HFFc6 (cell line): ENCODE data around the gene LPCAT3. TPM values are rescaled to one million over a fixed set of nuclear protein-coding genes. Genes with fewer than 3 reads are reported as not detected.

Experiments
- DNase-seq: peaks from one replicate; pipeline ENCODE4 v3.0.0-alpha.2; 2018
- H3K27ac Mint-ChIP-seq: 2 replicates; pipeline ENCODE4 v1.8.0; 2020; ENCODE audit warnings: mild to moderate bottlenecking, mixed read lengths
- H3K27me3 Mint-ChIP-seq: 2 replicates; pipeline ENCODE4 v1.8.0; 2021; ENCODE audit warnings: mild to moderate bottlenecking, moderate library complexity, mixed read lengths; ENCODE audit not compliant: insufficient read depth
- H3K36me3 Mint-ChIP-seq: 2 replicates; pipeline ENCODE4 v1.8.0; 2021; ENCODE audit warnings: low read depth, mixed read lengths
- H3K4me1 Mint-ChIP-seq: 2 replicates; pipeline ENCODE4 v1.8.0; 2020; ENCODE audit warnings: low read depth, mixed read lengths
- H3K4me3 Mint-ChIP-seq: 2 replicates; pipeline ENCODE4 v1.8.0; 2020; ENCODE audit warnings: mild to moderate bottlenecking, moderate library complexity, mixed read lengths
- H3K9me3 Mint-ChIP-seq: 2 replicates; pipeline ENCODE4 v1.8.0; 2020; ENCODE audit warnings: mild to moderate bottlenecking, mixed read lengths
- CTCF ChIP-seq: fragments of 200-600 bp; sonication (generic); IDR thresholded peaks from 2 replicates; pipeline ENCODE4 v1.5.0; 2021; ENCODE audit warnings: antibody characterized with exemption, mild to moderate bottlenecking
- total RNA-seq, 6 experiments: library from RNA; stranded (reverse); fragmentation: NEBNext Ultra II Directional; extraction: Animal tissue kit (Norgen Biotek cat#: 25700); gene quantifications; 2 replicates in 1 of 6; 3 replicates in 5 of 6; pipeline ENCODE4 v1.2.3, GENCODE V29; 2021

Gene LPCAT3
- total RNA-seq, 6 experiments from 2014 or later: 17.4 to 28.4 (median 21.6) TPM

- Mint-ChIP-seq H3K4me3 (peak overlapping the region; percentile 61; the same call in 1 of the 2 replicates), H3K36me3 (peaks cover 1% of the 10 kb centered on the region; the same call in 1 of the 2 replicates)
These were observed 57.5 kb downstream of the LPCAT3 start for GRCh38 chr12:6960593-6961277.

GRCh38 chr12:6959805-6960592 is 58.3 kb downstream of the LPCAT3 start:
- H3K9me3 Mint-ChIP-seq: no peaks in the 10 kb centered on the region
- H3K27ac Mint-ChIP-seq: no peak overlapping the region
- DNase-seq: no peak
- peaks cover 20% of the 10 kb centered on the region for H3K4me1 Mint-ChIP-seq
- H3K27me3 Mint-ChIP-seq: no peaks in the 10 kb centered on the region
- H3K4me3 Mint-ChIP-seq: no peak overlapping the region
- no peaks in the 10 kb centered on the region for H3K36me3 Mint-ChIP-seq
- no peak for TF ChIP-seq CTCF

More at GRCh38 chr12:6960593-6961277, 57.5 kb downstream of the LPCAT3 start:
- peak; percentile 52 for DNase-seq
- Mint-ChIP-seq H3K27ac (peak overlapping the region; percentile 95; the same call in 1 of the 2 replicates), H3K9me3 (no peaks in the 10 kb centered on the region), H3K27me3 (no peaks in the 10 kb centered on the region), H3K4me1 (peaks cover 25% of the 10 kb centered on the region)
- TF ChIP-seq CTCF: peak; percentile 38; the same call in 1 of the 2 replicates

GRCh38 chr12:6959058-6959804 is 59.0 kb downstream of the LPCAT3 start:
- Mint-ChIP-seq H3K27me3 (peaks cover 2% of the 10 kb centered on the region), H3K4me3 (no peak overlapping the region), H3K4me1 (peaks cover 18% of the 10 kb centered on the region), H3K9me3 (no peaks in the 10 kb centered on the region), H3K36me3 (no peaks in the 10 kb centered on the region), H3K27ac (no peak overlapping the region)
- DNase-seq: no peak
- TF ChIP-seq CTCF: no peak

- no peak overlapping the region for H3K27ac Mint-ChIP-seq
- H3K4me1 Mint-ChIP-seq: peaks cover 18% of the 10 kb centered on the region
- H3K36me3 Mint-ChIP-seq: no peaks in the 10 kb centered on the region
- H3K27me3 Mint-ChIP-seq: peaks cover 2% of the 10 kb centered on the region
- no peak overlapping the region for H3K4me3 Mint-ChIP-seq
- no peak for DNase-seq
- no peak for TF ChIP-seq CTCF
- no peaks in the 10 kb centered on the region for H3K9me3 Mint-ChIP-seq
These were observed 59.6 kb downstream of the LPCAT3 start for GRCh38 chr12:6958609-6959057.
